GM18517 (cell line): ENCODE data around the gene NKAIN2.

ENCODE experiments used
- ATAC-seq: cut with Tn5 transposase; IDR thresholded peaks from one replicate; pipeline ENCODE4 v1.9.1; 2021; ENCODE audit warnings: mild to moderate bottlenecking, moderate library complexity; ENCODE audit not compliant: unreplicated experiment

NKAIN2 gene

GRCh38 chr6:124869416-124869815, 1065.8 kb downstream of the NKAIN2 start:
- ATAC-seq, result no peak

GRCh38 chr6:124870611-124871459, 1067.2 kb downstream of the NKAIN2 start:
- no peak for ATAC-seq

GRCh38 chr6:124872361-124873065, 1068.8 kb downstream of the NKAIN2 start:
- ATAC-seq, result peak; percentile 82

GRCh38 chr6:124873066-124873410, 1069.4 kb downstream of the NKAIN2 start:
- peak; percentile 26 for ATAC-seq
